Tibial artery (tissue), 4 donors: Measurements from ENCODE around the gene WFDC12.

Experiments used
- DNase-seq, 2 donors: peaks; one replicate each; pipeline ENCODE4 v3.0.0-alpha.2; 2019
- H3K27ac ChIP-seq, 2 donors: fragments of 200-600 bp; sonication (generic) in 1 of 2; 1 replicate in 1 of 2; 2 replicates in 1 of 2; pipeline ENCODE4 v1.5.1; 2018 to 2019; ENCODE audit warnings: mild to moderate bottlenecking in 1 of 2
- H3K27me3 ChIP-seq, 2 donors: fragments of 200-600 bp; sonication (generic) in 1 of 2; one replicate each; pipeline versions ENCODE4 v1.5.1 to v1.6.0; 2016 to 2019
- H3K36me3 ChIP-seq, 3 donors: fragments of 200-600 bp; sonication (generic) in 2 of 3; one replicate each; pipeline ENCODE4 v1.5.1; 2016 to 2019; ENCODE audit warnings: mild to moderate bottlenecking in 2 of 3
- H3K4me1 ChIP-seq, 4 donors: fragments of 200-600 bp; sonication (generic) in 2 of 4; 1 replicate in 3 of 4; 2 replicates in 1 of 4; pipeline ENCODE4 v1.5.1; 2016 to 2019
- H3K4me3 ChIP-seq, 2 donors: fragments of 200-600 bp; sonication (generic) in 1 of 2; 1 replicate in 1 of 2; 2 replicates in 1 of 2; pipeline ENCODE4 v1.5.1; 2018 to 2019; ENCODE audit warnings: mild to moderate bottlenecking in 2 of 2
- H3K9me3 ChIP-seq, 3 donors: fragments of 200-600 bp; sonication (generic) in 1 of 3; one replicate each; pipeline ENCODE4 v1.5.1; 2016 to 2019
- intact Hi-C: fragments of 100-400 bp; cut with DNase I; formaldehyde crosslinking; loops from one replicate; pipeline ENCODE4 v1.15.0; 2023; ENCODE audit warnings: low total_unique reads
- TF ChIP-seq, protein P1 (sequence below), 2 experiments: fragments of 200-600 bp in 1 of 2; fragments of 450-650 bp in 1 of 2; IDR thresholded peaks; one replicate each; pipeline ENCODE4 v1.5.1; 2017 to 2019; ENCODE audit warnings: antibody characterized with exemption in 2 of 2, mild to moderate bottlenecking in 1 of 2, moderate library complexity in 1 of 2

The WFDC12 gene

GRCh38 chr20:45111285-45111684 lies 13.0 kb downstream of the WFDC12 start:
- intact Hi-C loops, result no loop called here
- no peaks in the 10 kb centered on the region for H3K36me3 ChIP-seq
- no peak overlapping the region for H3K27ac ChIP-seq
- H3K4me1 ChIP-seq, result no peaks in the 10 kb centered on the region
- H3K9me3 ChIP-seq, result no peaks in the 10 kb centered on the region
- TF ChIP-seq, protein P1, sequence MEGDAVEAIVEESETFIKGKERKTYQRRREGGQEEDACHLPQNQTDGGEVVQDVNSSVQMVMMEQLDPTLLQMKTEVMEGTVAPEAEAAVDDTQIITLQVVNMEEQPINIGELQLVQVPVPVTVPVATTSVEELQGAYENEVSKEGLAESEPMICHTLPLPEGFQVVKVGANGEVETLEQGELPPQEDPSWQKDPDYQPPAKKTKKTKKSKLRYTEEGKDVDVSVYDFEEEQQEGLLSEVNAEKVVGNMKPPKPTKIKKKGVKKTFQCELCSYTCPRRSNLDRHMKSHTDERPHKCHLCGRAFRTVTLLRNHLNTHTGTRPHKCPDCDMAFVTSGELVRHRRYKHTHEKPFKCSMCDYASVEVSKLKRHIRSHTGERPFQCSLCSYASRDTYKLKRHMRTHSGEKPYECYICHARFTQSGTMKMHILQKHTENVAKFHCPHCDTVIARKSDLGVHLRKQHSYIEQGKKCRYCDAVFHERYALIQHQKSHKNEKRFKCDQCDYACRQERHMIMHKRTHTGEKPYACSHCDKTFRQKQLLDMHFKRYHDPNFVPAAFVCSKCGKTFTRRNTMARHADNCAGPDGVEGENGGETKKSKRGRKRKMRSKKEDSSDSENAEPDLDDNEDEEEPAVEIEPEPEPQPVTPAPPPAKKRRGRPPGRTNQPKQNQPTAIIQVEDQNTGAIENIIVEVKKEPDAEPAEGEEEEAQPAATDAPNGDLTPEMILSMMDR (IDR thresholded peaks at IDR 0.05), result no peak
- H3K4me3 ChIP-seq, result no peak overlapping the region
- peaks cover 0 to 39% of the 10 kb centered on the region in 2 donors for H3K27me3 ChIP-seq
- DNase-seq, result no peak

DNA sequence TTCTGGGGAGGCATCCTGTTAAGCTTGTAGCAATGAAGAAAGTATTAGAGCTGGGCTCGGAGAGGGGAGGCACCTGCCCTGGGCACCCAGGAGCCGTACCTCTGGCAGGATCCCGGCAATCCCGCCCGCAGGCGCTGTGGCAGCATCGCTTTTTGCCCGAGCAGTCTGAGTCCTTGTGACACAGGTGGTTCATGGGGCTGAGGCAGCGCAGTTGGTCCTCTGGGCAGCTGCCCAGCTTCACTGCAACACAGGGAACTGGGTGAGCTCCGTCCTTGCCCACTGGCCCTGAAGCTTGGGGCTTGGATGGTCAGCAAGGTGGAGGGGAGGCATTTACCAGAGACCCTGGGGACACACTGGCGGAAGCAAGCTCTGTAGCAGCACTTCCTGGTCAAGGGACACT lies 14.0 kb downstream of the WFDC12 start:
- DNase-seq, result no peak
- peaks cover 0 to 39% of the 10 kb centered on the region in 2 donors for H3K27me3 ChIP-seq
- H3K9me3 ChIP-seq, result no peaks in the 10 kb centered on the region
- TF ChIP-seq, protein P1 (IDR thresholded peaks at IDR 0.05), result no peak
- intact Hi-C loops, result no loop called here
- no peak overlapping the region for H3K27ac ChIP-seq
- no peaks in the 10 kb centered on the region for H3K36me3 ChIP-seq
- H3K4me3 ChIP-seq, result no peak overlapping the region
- no peaks in the 10 kb centered on the region for H3K4me1 ChIP-seq

GRCh38 chr20:45109634-45110033 lies 14.6 kb downstream of the WFDC12 start:
- no peaks in the 10 kb centered on the region for H3K9me3 ChIP-seq
- peaks cover 0 to 39% of the 10 kb centered on the region in 2 donors for H3K27me3 ChIP-seq
- DNase-seq, result no peak
- H3K4me3 ChIP-seq, result no peak overlapping the region
- intact Hi-C loops, result no loop called here
- H3K36me3 ChIP-seq, result no peaks in the 10 kb centered on the region
- H3K4me1 ChIP-seq, result no peaks in the 10 kb centered on the region
- TF ChIP-seq, protein P1 (IDR thresholded peaks at IDR 0.05), result no peak
- no peak overlapping the region for H3K27ac ChIP-seq

GRCh38 chr20:45105317-45105716 lies 18.9 kb downstream of the WFDC12 start:
- Histone ChIP-seq H3K9me3 (no peaks in the 10 kb centered on the region), H3K36me3 (no peaks in the 10 kb centered on the region), H3K4me3 (no peak overlapping the region), H3K27ac (no peak overlapping the region), H3K4me1 (peaks cover 0 to 6% (median 2%) of the 10 kb centered on the region in 4 donors), H3K27me3 (peaks cover 0 to 28% of the 10 kb centered on the region in 2 donors)
- DNase-seq, result no peak
- TF ChIP-seq, protein P1 (IDR thresholded peaks at IDR 0.05), result no peak
- intact Hi-C loops, result no loop called here

- DNase-seq, result no peak
- TF ChIP-seq, protein P1 (IDR thresholded peaks at IDR 0.05), result no peak
- H3K4me3 ChIP-seq, result no peak overlapping the region
- H3K9me3 ChIP-seq, result no peaks in the 10 kb centered on the region
- no peaks in the 10 kb centered on the region for H3K36me3 ChIP-seq
- peaks cover 0 to 28% of the 10 kb centered on the region in 2 donors for H3K27me3 ChIP-seq
- no peak overlapping the region for H3K27ac ChIP-seq
- peaks cover 0 to 6% (median 2%) of the 10 kb centered on the region in 4 donors for H3K4me1 ChIP-seq
- intact Hi-C loops, result no loop called here
Measured at GRCh38 chr20:45104786-45105185, 19.5 kb downstream of the WFDC12 start.

DNA sequence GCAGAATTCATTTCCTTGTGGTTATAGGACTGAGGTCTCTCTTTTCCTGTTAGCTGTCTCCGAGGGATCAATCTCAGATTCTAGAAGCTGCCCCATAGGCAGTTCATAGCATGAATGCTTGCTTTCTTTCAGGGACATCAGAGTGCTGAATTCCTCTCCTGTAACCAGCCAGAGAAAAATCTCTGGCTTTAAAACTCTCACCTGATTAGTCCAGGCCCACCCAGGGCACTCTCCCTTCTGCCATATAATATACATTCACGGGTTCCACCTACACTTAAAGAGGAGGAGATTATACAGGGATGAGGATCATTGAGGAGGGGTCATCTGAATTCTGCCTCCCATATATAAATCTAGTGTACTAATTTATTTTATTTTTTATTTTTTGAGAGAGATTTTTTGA lies 21.2 kb downstream of the WFDC12 start:
- peaks cover 0 to 38% of the 10 kb centered on the region in 2 donors for H3K27me3 ChIP-seq
- peaks cover 0 to 12% (median 7%) of the 10 kb centered on the region in 4 donors for H3K4me1 ChIP-seq
- no peak for DNase-seq
- TF ChIP-seq, protein P1 (IDR thresholded peaks at IDR 0.05), result no peak
- H3K9me3 ChIP-seq, result no peaks in the 10 kb centered on the region
- no peak overlapping the region for H3K27ac ChIP-seq
- no peaks in the 10 kb centered on the region for H3K36me3 ChIP-seq
- H3K4me3 ChIP-seq, result no peak overlapping the region
- intact Hi-C loops, result no loop called here
